Measurements from ENCODE around the gene RETREG1. TPM values are rescaled to one million over a fixed set of nuclear protein-coding genes. Genes with fewer than 3 reads are reported as not detected.
"Not testable (repeated sequence)": the region's sequence is repeated elsewhere in the genome, so short reads cannot be mapped to it uniquely, and the experiment has no call there.

The RETREG1 gene
- total RNA-seq, 6 donors from 2014 or later: 17.6 to 50.2 (median 28.3) TPM

DNA sequence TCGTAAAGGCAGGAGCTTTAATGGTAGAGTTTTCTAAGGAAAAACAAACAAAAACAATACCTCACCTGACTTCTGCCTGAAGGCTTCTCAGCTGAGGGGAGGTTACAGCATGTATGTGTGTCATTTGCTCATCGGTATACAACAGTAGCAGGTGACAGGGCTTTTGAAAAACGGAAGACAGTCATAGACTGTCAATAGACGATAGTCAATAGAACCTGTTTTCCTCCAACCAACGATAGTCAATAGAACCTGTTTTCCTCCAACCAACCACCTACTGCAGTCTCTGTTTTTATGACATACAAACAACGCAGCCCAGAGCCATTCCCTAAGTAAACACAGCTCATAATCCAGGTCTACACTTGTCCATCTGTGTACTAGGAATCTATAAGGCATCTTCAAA lies 74.6 kb downstream of the RETREG1 start:
- no peaks in the 10 kb centered on the region for H3K36me3 ChIP-seq
- ATAC-seq (ENCODE audit: low FRiP score in 2 of 2) (no peak), DNase-seq (no peak)
- no peaks in the 10 kb centered on the region for H3K9me3 ChIP-seq
- H3K4me3 ChIP-seq: no peak overlapping the region
- H3K27ac ChIP-seq: no peak overlapping the region
- WGBS, 2 donors: 81 to 86% methylated on average over 6 of the region's 6 CpGs
- H3K4me1 ChIP-seq: peaks cover 0 to 4% (median 0%) of the 10 kb centered on the region in 4 donors
- TF ChIP-seq POLR2A (IDR thresholded peaks at IDR 0.05) (no peak), POLR2AphosphoS5 (IDR thresholded peaks at IDR 0.05) (no peak), EP300 (IDR thresholded peaks at IDR 0.05) (no peak)
- TF ChIP-seq, protein P1, sequence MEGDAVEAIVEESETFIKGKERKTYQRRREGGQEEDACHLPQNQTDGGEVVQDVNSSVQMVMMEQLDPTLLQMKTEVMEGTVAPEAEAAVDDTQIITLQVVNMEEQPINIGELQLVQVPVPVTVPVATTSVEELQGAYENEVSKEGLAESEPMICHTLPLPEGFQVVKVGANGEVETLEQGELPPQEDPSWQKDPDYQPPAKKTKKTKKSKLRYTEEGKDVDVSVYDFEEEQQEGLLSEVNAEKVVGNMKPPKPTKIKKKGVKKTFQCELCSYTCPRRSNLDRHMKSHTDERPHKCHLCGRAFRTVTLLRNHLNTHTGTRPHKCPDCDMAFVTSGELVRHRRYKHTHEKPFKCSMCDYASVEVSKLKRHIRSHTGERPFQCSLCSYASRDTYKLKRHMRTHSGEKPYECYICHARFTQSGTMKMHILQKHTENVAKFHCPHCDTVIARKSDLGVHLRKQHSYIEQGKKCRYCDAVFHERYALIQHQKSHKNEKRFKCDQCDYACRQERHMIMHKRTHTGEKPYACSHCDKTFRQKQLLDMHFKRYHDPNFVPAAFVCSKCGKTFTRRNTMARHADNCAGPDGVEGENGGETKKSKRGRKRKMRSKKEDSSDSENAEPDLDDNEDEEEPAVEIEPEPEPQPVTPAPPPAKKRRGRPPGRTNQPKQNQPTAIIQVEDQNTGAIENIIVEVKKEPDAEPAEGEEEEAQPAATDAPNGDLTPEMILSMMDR (IDR thresholded peaks at IDR 0.05): no peak
- no peaks in the 10 kb centered on the region for H3K27me3 ChIP-seq

DNA sequence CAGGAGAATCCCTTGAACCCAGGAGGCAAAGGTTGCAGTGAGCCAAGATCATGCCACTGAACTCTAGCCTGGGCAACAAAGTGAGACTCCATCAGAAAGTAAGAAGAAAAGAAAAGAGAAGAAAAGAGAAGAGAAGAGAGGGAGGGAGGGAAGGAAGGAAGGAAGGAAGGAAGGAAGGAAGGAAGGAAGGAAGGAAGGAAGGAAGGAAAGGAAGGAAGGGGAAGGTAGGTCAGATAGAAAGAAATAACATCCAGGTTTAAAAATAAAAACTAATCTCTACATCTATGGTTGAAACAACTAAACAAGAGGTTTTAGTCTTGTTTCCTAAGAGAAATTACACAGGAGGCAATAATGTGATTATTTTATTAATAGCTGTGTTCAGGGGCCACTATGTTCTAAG lies 75.2 kb downstream of the RETREG1 start:
- not testable (repeated sequence) for H3K4me1 ChIP-seq; DNase-seq; H3K27me3 ChIP-seq; H3K4me3 ChIP-seq; H3K27ac ChIP-seq; ATAC-seq (ENCODE audit: low FRiP score in 2 of 2); H3K9me3 ChIP-seq; H3K36me3 ChIP-seq

DNA sequence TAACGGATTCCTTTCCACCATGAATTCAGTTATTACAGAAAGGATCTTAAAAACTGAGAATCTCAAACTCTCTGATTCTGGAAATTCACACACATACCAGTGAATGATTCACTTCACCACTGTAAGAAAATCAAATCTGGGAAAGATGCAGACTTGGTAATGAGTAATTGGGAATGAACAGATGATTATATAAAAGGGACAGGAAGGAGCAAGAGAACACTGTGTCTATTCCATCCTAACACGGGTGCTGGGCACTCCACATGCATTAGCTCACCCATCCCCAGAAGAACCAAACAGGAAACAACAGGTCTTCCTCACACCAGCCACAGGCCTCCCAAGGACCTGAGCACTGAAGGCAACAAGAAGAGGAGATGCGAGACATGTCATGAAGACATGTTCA lies 76.4 kb downstream of the RETREG1 start:
- Histone ChIP-seq H3K27me3 (no peaks in the 10 kb centered on the region), H3K4me3 (no peak overlapping the region), H3K36me3 (no peaks in the 10 kb centered on the region), H3K27ac (peak overlapping the region in 3 of 4 donors; percentile 11 to 61 (median 30)), H3K4me1 (peaks cover 0 to 4% (median 0%) of the 10 kb centered on the region in 4 donors), H3K9me3 (no peaks in the 10 kb centered on the region)
- WGBS, 2 donors: 79 to 81% methylated on average over 3 of the region's 3 CpGs
- peak in 1 of 2 donors; percentile 36 for ATAC-seq (ENCODE audit: low FRiP score in 2 of 2)
- DNase-seq: no peak
- no peak for TF ChIP-seq EP300 (IDR thresholded peaks at IDR 0.05)
- peak in 1 of 2 donors; percentile 20 for TF ChIP-seq POLR2AphosphoS5 (IDR thresholded peaks at IDR 0.05)
- no peak for TF ChIP-seq POLR2A (IDR thresholded peaks at IDR 0.05)

DNA sequence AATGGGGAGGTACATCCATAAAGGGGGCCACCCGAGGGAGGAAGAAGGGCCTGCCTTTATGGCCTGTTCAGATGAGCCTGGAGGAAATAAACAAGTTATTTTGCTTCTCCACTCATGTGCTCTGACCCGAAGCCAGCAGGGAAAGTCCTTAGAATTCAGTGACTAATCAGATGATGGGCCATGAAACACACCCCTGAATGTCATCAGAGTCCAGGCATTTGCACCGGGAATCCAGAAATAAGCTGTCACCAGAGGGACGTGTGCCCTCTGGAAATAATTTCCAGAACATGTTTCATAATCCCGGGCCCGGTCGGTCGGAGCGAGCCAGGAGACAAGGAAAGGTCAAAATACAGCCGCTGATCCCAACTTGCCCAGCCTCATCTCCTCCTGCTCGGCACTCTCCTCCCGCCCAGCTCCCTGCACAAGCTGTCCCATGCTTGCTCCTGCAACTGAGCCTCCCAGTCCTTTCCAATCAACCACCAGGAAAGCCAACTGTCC lies 77.6 kb downstream of the RETREG1 start:
- 63 to 64% methylated on average over 12 of the region's 12 CpGs for WGBS, 2 donors
- Histone ChIP-seq H3K9me3 (no peaks in the 10 kb centered on the region), H3K4me3 (no peak overlapping the region), H3K27ac (peak overlapping the region; percentile 38 to 74 (median 64)), H3K4me1 (peaks cover 0 to 4% (median 0%) of the 10 kb centered on the region in 4 donors), H3K27me3 (no peaks in the 10 kb centered on the region), H3K36me3 (no peaks in the 10 kb centered on the region)
- ATAC-seq (ENCODE audit: low FRiP score in 2 of 2) (peak; percentile 80 to 92), DNase-seq (peak; percentile 45 to 46)
- no peak for TF ChIP-seq POLR2A (IDR thresholded peaks at IDR 0.05)
- peak; percentile 62 to 63 for TF ChIP-seq POLR2AphosphoS5 (IDR thresholded peaks at IDR 0.05)
- peak in 2 of 4 donors; percentile 19 to 39 for TF ChIP-seq EP300 (IDR thresholded peaks at IDR 0.05)
- TF ChIP-seq, protein P1 (IDR thresholded peaks at IDR 0.05): no peak

DNA sequence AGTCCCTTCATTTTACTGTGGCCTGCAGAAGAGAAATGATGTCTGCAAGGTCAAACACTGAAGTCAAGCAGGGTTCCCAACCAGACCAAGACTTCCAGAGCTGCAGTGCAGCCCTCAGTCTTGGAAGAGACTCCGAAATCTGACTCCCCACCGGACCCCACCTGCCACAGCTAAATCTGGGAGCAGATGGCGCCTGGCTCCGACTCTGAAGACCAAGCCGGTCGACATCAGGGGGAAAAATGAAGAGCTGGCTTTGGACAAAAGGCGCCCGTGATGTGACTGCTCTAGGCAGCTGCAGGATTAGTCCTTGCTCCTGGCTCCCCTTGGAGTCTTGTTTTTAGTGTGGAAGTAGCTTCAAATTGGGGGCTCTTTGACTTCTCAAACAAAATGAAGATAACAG lies 78.8 kb downstream of the RETREG1 start:
- no peaks in the 10 kb centered on the region for H3K36me3 ChIP-seq
- DNase-seq (no peak), ATAC-seq (ENCODE audit: low FRiP score in 2 of 2) (no peak)
- H3K27ac ChIP-seq: peak overlapping the region in 1 of 4 donors; percentile 74
- no peak for TF ChIP-seq POLR2AphosphoS5 (IDR thresholded peaks at IDR 0.05)
- TF ChIP-seq, protein P1 (IDR thresholded peaks at IDR 0.05): no peak
- no peak for TF ChIP-seq POLR2A (IDR thresholded peaks at IDR 0.05)
- no peak for TF ChIP-seq EP300 (IDR thresholded peaks at IDR 0.05)
- H3K4me3 ChIP-seq: no peak overlapping the region
- WGBS, 2 donors: 83 to 86% methylated on average over 5 to 8 of the region's 8 CpGs
- peaks cover 0 to 4% (median 0%) of the 10 kb centered on the region in 4 donors for H3K4me1 ChIP-seq
- H3K9me3 ChIP-seq: no peaks in the 10 kb centered on the region
- H3K27me3 ChIP-seq: no peaks in the 10 kb centered on the region

DNA sequence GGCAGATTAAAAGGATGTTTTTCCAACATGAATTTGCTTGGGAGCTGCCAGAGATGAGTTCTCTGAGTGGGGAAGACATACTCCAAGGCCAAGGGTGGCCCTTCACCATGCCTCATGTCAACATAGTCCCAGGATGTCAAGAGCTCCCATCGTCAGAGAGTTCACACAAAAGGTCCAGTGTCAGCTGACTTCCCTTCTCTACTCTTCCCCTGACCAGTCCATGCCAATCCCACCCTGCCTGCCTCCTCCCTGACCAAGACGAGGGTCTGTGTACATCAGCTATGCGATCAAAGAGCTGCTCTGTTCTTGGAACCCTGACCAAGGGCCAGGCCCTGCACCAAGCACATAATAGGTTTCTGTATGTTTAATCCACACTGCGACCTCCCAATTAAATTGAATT lies 80.0 kb downstream of the RETREG1 start:
- H3K36me3 ChIP-seq: no peaks in the 10 kb centered on the region
- no peak overlapping the region for H3K4me3 ChIP-seq
- 65 to 83% methylated on average over 4 of the region's 4 CpGs for WGBS, 2 donors
- no peaks in the 10 kb centered on the region for H3K9me3 ChIP-seq
- H3K27ac ChIP-seq: peak overlapping the region in 1 of 4 donors; percentile 1
- H3K4me1 ChIP-seq: peaks cover 0 to 4% (median 0%) of the 10 kb centered on the region in 4 donors
- TF ChIP-seq EP300 (IDR thresholded peaks at IDR 0.05): no peak
- DNase-seq (no peak), ATAC-seq (ENCODE audit: low FRiP score in 2 of 2) (no peak)
- no peaks in the 10 kb centered on the region for H3K27me3 ChIP-seq
